PC-3 (cell line): ENCODE measurements around the gene CYTH4. TPM values are rescaled to one million over a fixed set of nuclear protein-coding genes. Genes with fewer than 3 reads are reported as not detected.

Source experiments
- ATAC-seq: fragments of 200-7000 bp; cut with Tn5 transposase; 2 replicates; pipeline ENCODE4 v1.9.1; 2020; ENCODE audit warnings: mild to moderate bottlenecking, moderate library complexity
- BruUV-seq: library from RNA; stranded (reverse); fragments of 400-500 nt; replicated peaks from 2 replicates; lab custom pipeline; 2021; lab: Mats Ljungman, UMichigan
- CTCF ChIA-PET: fragments of 300-600 bp; sonication (Branson Sonifier 250); formaldehyde crosslinking; loops from one replicate; lab custom pipeline; 2022; ENCODE audit warnings: antibody characterized with exemption; lab: Charles Lee
- POLR2A ChIA-PET: fragments of 300-600 bp; sonication (Branson Sonifier 250); formaldehyde crosslinking; loops from one replicate; lab custom pipeline; 2022; ENCODE audit warnings: antibody characterized with exemption; ENCODE audit not compliant: unreplicated experiment; lab: Charles Lee
- DNase-seq: peaks from one replicate; pipeline ENCODE4 v3.0.0-alpha.2; 2015
- H2AFZ ChIP-seq: fragments of 300-600 bp; sonication (generic); 2 replicates; pipeline ENCODE4 v1.6.0; 2016; ENCODE audit warnings: antibody characterized with exemption, low read length
- H3F3A ChIP-seq: fragments of 300-600 bp; sonication (generic); one replicate; pipeline ENCODE4 v1.6.0; 2017; ENCODE audit warnings: antibody characterized with exemption, low read length, control low read depth, mild to moderate bottlenecking; ENCODE audit not compliant: unreplicated experiment
- H3K27ac ChIP-seq: fragments of 300-600 bp; sonication (generic); 2 replicates; pipeline ENCODE4 v1.5.1; 2016; ENCODE audit warnings: mild to moderate bottlenecking, low read length
- H3K27me3 ChIP-seq: fragments of 300-600 bp; sonication (generic); 2 replicates; pipeline ENCODE4 v1.6.1; 2016; ENCODE audit warnings: low read length, mixed read lengths
- H3K36me3 ChIP-seq: fragments of 300-600 bp; sonication (generic); 2 replicates; pipeline ENCODE4 v1.6.1; 2016; ENCODE audit warnings: low read depth, mixed run types, low read length, mixed read lengths
- H3K4me1 ChIP-seq: fragments of 300-600 bp; sonication (generic); 2 replicates; pipeline ENCODE4 v1.5.1; 2016; ENCODE audit warnings: low read length; ENCODE audit not compliant: insufficient read depth
- H3K4me2 ChIP-seq: fragments of 300-600 bp; sonication (generic); 2 replicates; pipeline ENCODE4 v1.6.0; 2016; ENCODE audit warnings: low read length
- H3K4me3 ChIP-seq: fragments of 300-600 bp; sonication (generic); 2 replicates; pipeline ENCODE4 v1.5.1; 2016; ENCODE audit warnings: mild to moderate bottlenecking, low read length, mixed read lengths
- H3K79me2 ChIP-seq: fragments of 300-600 bp; sonication (generic); 2 replicates; pipeline ENCODE4 v1.6.1; 2017; ENCODE audit warnings: low read length, mixed read lengths
- H3K9ac ChIP-seq: fragments of 300-600 bp; sonication (generic); 2 replicates; pipeline ENCODE4 v1.6.0; 2016; ENCODE audit warnings: mild to moderate bottlenecking, low read length
- H3K9me2 ChIP-seq: fragments of 300-600 bp; sonication (generic); replicated peaks from 2 replicates; pipeline ENCODE4 v1.6.1; 2016; ENCODE audit warnings: mixed run types, low read length, mixed read lengths
- H3K9me3 ChIP-seq: fragments of 300-600 bp; sonication (generic); 2 replicates; pipeline ENCODE4 v1.6.1; 2016; ENCODE audit warnings: low read length, mixed read lengths
- H4K20me1 ChIP-seq: fragments of 300-600 bp; sonication (generic); 2 replicates; pipeline ENCODE4 v1.6.1; 2016; ENCODE audit warnings: low read length, mixed read lengths
- EZH2 ChIP-seq: fragments of 300-600 bp; sonication (generic); IDR thresholded peaks from one replicate; pipeline ENCODE4 v1.6.1; 2017; ENCODE audit warnings: antibody characterized with exemption, mild to moderate bottlenecking, low read length; ENCODE audit not compliant: unreplicated experiment
- EZH2phosphoT487 ChIP-seq: fragments of 300-600 bp; sonication (generic); IDR thresholded peaks from 2 replicates; pipeline ENCODE4 v1.6.1; 2018; ENCODE audit warnings: mild to moderate bottlenecking, antibody characterized with exemption, low read length, borderline replicate concordance
- intact Hi-C: fragments of 100-400 bp; cut with micrococcal nuclease; formaldehyde crosslinking; loops from 2 replicates; pipeline ENCODE4 v1.9.0; 2023
- total RNA-seq: library from RNA; depleted of rRNA; stranded (reverse); fragments of >200 nt; gene quantifications from 2 replicates; pipeline ENCODE4 v1.2.3, GENCODE V29; 2014
- TF ChIP-seq, protein P1 (sequence below): fragments of 300-600 bp; sonication (generic); conservative IDR thresholded peaks from 2 replicates; pipeline ENCODE4 v1.5.1; 2017; ENCODE audit warnings: antibody characterized with exemption, low read depth, mild to moderate bottlenecking, low read length

Gene CYTH4
- total RNA-seq, 1 experiment from 2014 or later, result 1.9 TPM

DNA sequence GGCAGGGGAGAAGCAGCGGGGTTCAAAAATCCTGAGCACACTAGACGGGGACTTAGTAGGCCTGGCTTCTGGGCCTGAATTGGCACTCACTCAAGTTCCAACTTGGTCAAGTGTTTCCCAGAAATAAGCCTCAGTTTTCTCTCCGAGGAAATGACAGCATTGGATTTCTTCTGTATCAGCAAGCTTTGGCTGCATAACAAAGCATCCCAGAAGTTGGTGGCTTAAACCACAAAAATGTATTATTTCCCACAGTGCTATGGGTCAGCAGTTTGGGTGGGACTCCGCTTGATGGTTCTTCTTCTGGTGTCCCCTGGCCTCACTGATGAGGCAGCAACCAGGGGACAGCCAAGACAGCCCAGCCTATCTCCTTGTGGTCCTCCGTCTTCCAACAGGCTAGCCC is 1.6 kb upstream of the CYTH4 start:
- Histone ChIP-seq H3K4me3 (no peak overlapping the region), H3K4me1 (peaks cover 10% of the 10 kb centered on the region), H3K4me2 (no peak overlapping the region), H3K9me2 (no peaks in the 10 kb centered on the region), H3K79me2 (no peaks in the 10 kb centered on the region), H3K27ac (no peak overlapping the region), H4K20me1 (no peaks in the 10 kb centered on the region), H3K9ac (no peak overlapping the region), H3K27me3 (no peaks in the 10 kb centered on the region), H3K36me3 (no peaks in the 10 kb centered on the region), H2AFZ (no peak overlapping the region), H3K9me3 (no peaks in the 10 kb centered on the region), H3F3A (no peaks in the 10 kb centered on the region)
- intact Hi-C loops, result no loop called here
- ChIA-PET POLR2A (no interaction called here), CTCF (no interaction called here)
- BruUV-seq, result no TSS peak
- no peak for ATAC-seq
- no peak for DNase-seq
- TF ChIP-seq EZH2phosphoT487 (no peak), EZH2 (no peak)
- TF ChIP-seq, protein P1, sequence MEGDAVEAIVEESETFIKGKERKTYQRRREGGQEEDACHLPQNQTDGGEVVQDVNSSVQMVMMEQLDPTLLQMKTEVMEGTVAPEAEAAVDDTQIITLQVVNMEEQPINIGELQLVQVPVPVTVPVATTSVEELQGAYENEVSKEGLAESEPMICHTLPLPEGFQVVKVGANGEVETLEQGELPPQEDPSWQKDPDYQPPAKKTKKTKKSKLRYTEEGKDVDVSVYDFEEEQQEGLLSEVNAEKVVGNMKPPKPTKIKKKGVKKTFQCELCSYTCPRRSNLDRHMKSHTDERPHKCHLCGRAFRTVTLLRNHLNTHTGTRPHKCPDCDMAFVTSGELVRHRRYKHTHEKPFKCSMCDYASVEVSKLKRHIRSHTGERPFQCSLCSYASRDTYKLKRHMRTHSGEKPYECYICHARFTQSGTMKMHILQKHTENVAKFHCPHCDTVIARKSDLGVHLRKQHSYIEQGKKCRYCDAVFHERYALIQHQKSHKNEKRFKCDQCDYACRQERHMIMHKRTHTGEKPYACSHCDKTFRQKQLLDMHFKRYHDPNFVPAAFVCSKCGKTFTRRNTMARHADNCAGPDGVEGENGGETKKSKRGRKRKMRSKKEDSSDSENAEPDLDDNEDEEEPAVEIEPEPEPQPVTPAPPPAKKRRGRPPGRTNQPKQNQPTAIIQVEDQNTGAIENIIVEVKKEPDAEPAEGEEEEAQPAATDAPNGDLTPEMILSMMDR, result no peak

DNA sequence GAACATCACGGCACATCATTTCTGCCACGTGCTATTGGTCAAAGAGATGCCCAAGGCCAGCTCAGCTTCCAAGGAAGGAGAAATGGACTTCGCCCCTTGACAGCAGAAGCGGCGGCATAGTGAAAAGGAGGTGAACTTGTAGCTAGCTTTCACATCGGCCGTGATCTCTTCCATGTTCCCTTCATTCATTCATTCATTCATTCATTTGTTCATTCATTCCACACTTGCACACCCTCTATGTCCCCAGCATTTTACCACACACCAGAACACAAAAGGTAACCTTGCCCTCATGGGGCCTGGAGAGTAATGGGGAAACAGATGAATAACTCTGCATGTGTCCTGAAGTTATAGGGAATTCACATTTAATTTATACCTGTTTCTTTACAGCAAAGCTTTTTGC is 1.1 kb upstream of the CYTH4 start:
- no peak for ATAC-seq
- CTCF ChIA-PET, result no interaction called here
- intact Hi-C loops, result no loop called here

DNA sequence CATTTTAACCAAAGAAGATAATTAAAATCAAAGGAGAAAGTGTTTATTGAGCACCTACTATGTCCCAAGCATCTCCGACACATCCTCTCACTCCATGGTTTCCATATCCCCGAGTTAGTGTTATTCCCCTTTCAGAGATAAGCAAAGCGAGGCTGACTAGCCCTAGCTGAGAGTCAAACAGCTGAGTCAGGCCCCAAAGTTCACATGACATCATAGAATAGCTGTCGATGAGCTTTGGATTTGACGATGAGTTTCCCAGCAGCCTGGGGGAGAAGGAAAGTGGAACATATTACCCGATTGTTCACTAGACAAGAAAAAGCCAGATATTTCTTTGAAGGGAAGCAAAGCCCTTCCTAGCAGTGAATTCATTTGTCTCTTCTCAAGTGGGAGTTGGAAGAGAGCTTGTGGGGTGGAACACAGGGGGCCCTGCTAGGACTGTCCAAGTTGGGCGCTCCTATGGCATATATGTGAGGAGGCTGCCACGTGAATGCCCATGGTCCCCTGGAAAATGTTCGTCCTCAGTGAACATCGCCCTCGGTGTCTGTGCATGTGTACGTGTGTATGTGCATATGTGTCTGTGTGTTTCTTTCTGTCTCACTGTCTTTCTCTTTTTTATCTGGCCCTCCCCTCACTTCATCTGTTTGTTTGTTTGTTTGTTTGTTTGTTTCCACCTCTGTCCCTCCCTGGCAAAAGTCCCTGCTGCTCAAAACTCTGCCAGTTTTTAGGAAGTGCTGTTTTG is 493 bp upstream of the CYTH4 start:
- peak overlapping the region; percentile 60 for H2AFZ ChIP-seq
- H4K20me1 ChIP-seq, result no peaks in the 10 kb centered on the region
- peak overlapping the region; percentile 47; the same call in 1 of the 2 replicates for H3K4me3 ChIP-seq
- H3K9me3 ChIP-seq, result no peaks in the 10 kb centered on the region
- H3K9ac ChIP-seq, result no peak overlapping the region
- ChIA-PET CTCF (no interaction called here), POLR2A (no interaction called here)
- DNase-seq (no peak), ATAC-seq (no peak)
- peaks cover 10% of the 10 kb centered on the region for H3K4me1 ChIP-seq
- H3K27me3 ChIP-seq, result no peaks in the 10 kb centered on the region
- H3K36me3 ChIP-seq, result no peaks in the 10 kb centered on the region
- no peak overlapping the region for H3K27ac ChIP-seq
- no TSS peak for BruUV-seq
- H3K9me2 ChIP-seq, result no peaks in the 10 kb centered on the region
- intact Hi-C loops, result no loop called here
- H3K4me2 ChIP-seq, result peak overlapping the region; percentile 72
- TF ChIP-seq EZH2, result no peak
- TF ChIP-seq EZH2phosphoT487, result no peak
- no peaks in the 10 kb centered on the region for H3K79me2 ChIP-seq
- H3F3A ChIP-seq, result no peaks in the 10 kb centered on the region

More for the DNA sequence above, 1.1 kb upstream of the CYTH4 start:
- Histone ChIP-seq H3K9me2 (no peaks in the 10 kb centered on the region), H3F3A (no peaks in the 10 kb centered on the region), H2AFZ (no peak overlapping the region), H3K27me3 (no peaks in the 10 kb centered on the region), H3K4me3 (no peak overlapping the region), H4K20me1 (no peaks in the 10 kb centered on the region), H3K9ac (no peak overlapping the region), H3K4me1 (peaks cover 10% of the 10 kb centered on the region), H3K9me3 (no peaks in the 10 kb centered on the region), H3K36me3 (no peaks in the 10 kb centered on the region), H3K79me2 (no peaks in the 10 kb centered on the region), H3K4me2 (no peak overlapping the region), H3K27ac (no peak overlapping the region)
- POLR2A ChIA-PET, result no interaction called here
- DNase-seq, result no peak
- no peak for TF ChIP-seq EZH2phosphoT487
- TF ChIP-seq, protein P1, result no peak
- BruUV-seq, result no TSS peak
